H1 (cell line): ENCODE results near the gene PRR5. TPM values are rescaled to one million over a fixed set of nuclear protein-coding genes. Genes with fewer than 3 reads are reported as not detected.

Experiments
- CHD7 ChIP-seq: fragments of 300-600 bp; sonication (generic); IDR thresholded peaks from 2 replicates; pipeline ENCODE4 v1.7.1; 2012; ENCODE audit warnings: low read length, moderate library complexity, mild to moderate bottlenecking, inconsistent platforms; ENCODE audit not compliant: insufficient replicate concordance
- CTBP2 ChIP-seq: IDR thresholded peaks from 2 replicates; pipeline ENCODE4 v1.7.0; 2011; ENCODE audit warnings: borderline replicate concordance, mild to moderate bottlenecking, moderate library complexity, mixed read lengths, low read length; ENCODE audit not compliant: insufficient read depth, insufficient read length
- EZH2 ChIP-seq: fragments of 200-600 bp; sonication (generic); IDR thresholded peaks from 2 replicates; pipeline ENCODE4 v1.7.1; 2012; ENCODE audit warnings: low read depth, mild to moderate bottlenecking, moderate library complexity, low read length, inconsistent platforms; ENCODE audit not compliant: severe bottlenecking
- JUND ChIP-seq: IDR thresholded peaks from 2 replicates; pipeline ENCODE4 v1.6.1; 2011; ENCODE audit warnings: mild to moderate bottlenecking, improper control_type of control experiment, low read length
- KDM5A ChIP-seq: fragments of 200-600 bp; IDR thresholded peaks from 2 replicates; pipeline ENCODE4 v1.7.1; 2012; ENCODE audit warnings: mild to moderate bottlenecking, low read length, inconsistent platforms, mixed read lengths
- MAFK ChIP-seq: IDR thresholded peaks from 2 replicates; pipeline ENCODE4 v1.6.1; 2012; ENCODE audit warnings: low read depth, mild to moderate bottlenecking, improper control_type of control experiment, low read length
- POLR2A ChIP-seq, 2 experiments: IDR thresholded peaks; 1 replicate in 1 of 2; 2 replicates in 1 of 2; pipeline ENCODE4 v1.6.1; 2011; ENCODE audit warnings: low read depth in 2 of 2, low read length in 2 of 2, mild to moderate bottlenecking in 2 of 2; ENCODE audit errors: control extremely low read depth in 1 of 2
- SIX5 ChIP-seq: IDR thresholded peaks from 2 replicates; pipeline ENCODE4 v1.6.1; 2011; ENCODE audit warnings: mild to moderate bottlenecking, low read depth, low read length
- TCF12 ChIP-seq: IDR thresholded peaks from 2 replicates; pipeline ENCODE4 v1.6.1; 2011; ENCODE audit warnings: low read depth, mild to moderate bottlenecking, low read length
- polyA plus RNA-seq, 7 experiments: library from polyadenylated mRNA; depleted of rRNA in 3 of 7; stranded (reverse) in 5 of 7; unstranded in 2 of 7; fragments of >200 nt in 5 of 7; fragments of 200-250 nt in 2 of 7; gene quantifications; 1 replicate in 5 of 7; 2 replicates in 1 of 7; 4 replicates in 1 of 7; pipeline versions ENCODE4 v1.2.1 to v1.2.3, GENCODE V29; 2011 to 2013; ENCODE audit warnings: missing spikeins in 2 of 7, mixed read lengths in 2 of 7
- total RNA-seq: library from RNA; stranded (reverse); fragmentation: NEBNext Ultra II Directional; extraction: Animal tissue kit (Norgen Biotek cat#: 25700); gene quantifications from 2 replicates; pipeline ENCODE4 v1.2.1, GENCODE V29; 2021

PRR5 gene
- total and polyA plus RNA-seq, 2 of the 8 experiments (the other 6 are each of a cell fraction or from before 2014, with no cell fraction given) = 16.5 to 25.7 TPM

- no peak for TF ChIP-seq CHD7
- no peak for TF ChIP-seq TCF12
- no peak for TF ChIP-seq CTBP2
- TF ChIP-seq POLR2A (IDR thresholded peaks at IDR 0.05; ENCODE audit: control extremely low read depth in 1 of 2, low read depth in 2 of 2, low read length in 2 of 2) = no peak
- TF ChIP-seq KDM5A = no peak
- no peak for TF ChIP-seq EZH2
- no peak for TF ChIP-seq JUND
- no peak for TF ChIP-seq SIX5
- TF ChIP-seq MAFK = no peak
Observed at GRCh38 chr22:44741929-44742328, 39.9 kb downstream of the PRR5 start (continued).
